Measurements from ENCODE around the gene STOML1. TPM values are rescaled to one million over a fixed set of nuclear protein-coding genes. Genes with fewer than 3 reads are reported as not detected.

The STOML1 gene
- total and polyA plus RNA-seq, 4 donors = 10.5 to 19.2 (median 14.7) TPM

DNA sequence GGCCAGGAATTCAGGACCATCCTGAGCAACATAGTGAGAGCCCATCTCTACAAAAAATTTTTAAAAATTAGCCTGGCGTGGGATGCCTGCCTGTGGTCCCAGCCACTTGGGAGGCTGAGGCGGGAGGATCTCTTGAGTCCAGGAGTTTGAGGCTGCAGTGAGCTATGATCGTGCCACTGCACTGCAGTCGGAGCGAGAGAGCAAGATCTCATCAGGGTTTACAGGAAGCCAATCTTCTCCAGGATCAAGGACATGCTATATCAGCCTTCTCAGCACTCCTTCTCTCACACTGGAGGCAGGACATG is 451 bp upstream of the STOML1 start:
- intact Hi-C loops (cut with DNase I) = loop anchor here in 1 of 2 donors (5.0 kb wide), 2 partner anchors 65 to 325 kb away; partner anchors contain the start of gene LOXL1
- peak overlapping the region in 1 of 2 donors; percentile 31 for H3K27ac ChIP-seq (ENCODE audit: low read depth in 1 of 2, low read length in 2 of 2)
- ATAC-seq (ENCODE audit: low FRiP score) (no peak), DNase-seq (no peak)
- H3K9me3 ChIP-seq (ENCODE audit: control insufficient read depth, low read length) = no peaks in the 10 kb centered on the region
- H3K4me1 ChIP-seq (ENCODE audit: control insufficient read depth in 1 of 2, insufficient read depth in 2 of 2, low read length in 2 of 2) = no peaks in the 10 kb centered on the region
- no peaks in the 10 kb centered on the region for H3K36me3 ChIP-seq (ENCODE audit: control insufficient read depth in 1 of 2, insufficient read depth in 2 of 2, low read length in 1 of 2)
- WGBS, 2 donors = 73 to 83% methylated on average over 5 of the region's 5 CpGs
- no peaks in the 10 kb centered on the region for H3K27me3 ChIP-seq (ENCODE audit: control insufficient read depth in 1 of 2, insufficient read depth in 2 of 2, low read length in 1 of 2)
- H3K4me3 ChIP-seq (ENCODE audit: low read length in 2 of 2) = no peak overlapping the region

DNA sequence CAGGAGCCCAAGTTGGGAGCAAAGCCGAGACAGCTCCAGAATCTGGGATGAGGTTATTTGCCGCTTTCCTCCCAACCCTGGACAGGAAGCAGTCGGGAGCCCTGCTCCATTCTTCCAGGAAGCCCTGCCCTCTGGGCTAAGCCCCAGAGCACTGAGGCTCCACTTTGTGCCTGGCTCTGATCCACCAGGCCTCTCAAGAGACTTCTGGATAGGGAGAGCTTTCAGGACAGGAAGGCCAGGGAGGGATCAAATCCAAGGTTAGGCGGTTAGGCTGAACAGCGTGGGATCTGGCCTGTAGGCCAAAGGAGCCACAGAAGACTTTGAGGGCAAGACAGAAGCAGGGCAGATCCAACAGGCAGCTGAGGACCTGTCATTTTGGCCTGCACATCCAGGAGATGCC is 835 bp downstream of the STOML1 start:
- intact Hi-C loops (cut with DNase I) = loop anchor here in 1 of 2 donors (2.0 to 5.0 kb wide), 3 partner anchors 50 to 326 kb away; partner anchors contain the start of gene LOXL1
- peak; percentile 51 for ATAC-seq (ENCODE audit: low FRiP score)

DNA sequence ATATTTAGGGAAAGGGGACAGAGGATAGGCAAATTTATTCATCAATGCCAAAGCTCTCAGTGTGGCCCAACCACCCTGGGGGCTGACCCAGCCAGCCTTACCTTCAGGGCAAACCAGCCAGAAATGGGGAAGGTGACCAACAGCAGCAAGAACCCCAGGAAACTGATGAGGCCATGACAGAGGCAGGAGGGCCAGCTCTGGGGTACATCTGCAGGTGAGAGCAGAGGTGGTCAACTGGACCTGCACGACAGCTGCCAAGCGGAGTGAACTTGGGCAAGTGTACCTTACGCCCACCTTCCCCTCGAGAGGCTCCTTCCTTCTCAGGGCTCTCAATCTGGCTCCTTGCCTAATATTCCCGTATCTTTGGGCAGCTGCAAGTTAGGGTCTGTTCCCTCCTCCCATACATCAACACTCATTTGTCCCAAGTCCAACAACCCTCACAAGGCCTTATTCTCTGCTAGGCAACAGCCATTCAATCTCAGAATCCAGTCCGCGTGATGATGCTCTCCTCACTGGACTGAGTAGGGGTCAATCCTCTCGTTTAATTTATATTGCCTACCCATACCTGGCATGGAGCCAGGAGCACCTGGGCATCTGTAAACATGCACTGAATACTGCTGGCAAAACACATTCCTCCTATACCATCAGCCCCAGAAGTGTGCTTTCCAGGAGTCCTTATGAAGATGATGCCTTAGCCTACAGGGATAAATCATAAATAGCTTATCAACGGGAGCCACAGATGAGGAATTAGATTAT is 1.7 kb downstream of the STOML1 start:
- no peak overlapping the region for H3K4me3 ChIP-seq (ENCODE audit: low read length in 2 of 2)
- ATAC-seq (ENCODE audit: low FRiP score) = no peak
- intact Hi-C loops (cut with DNase I) = loop anchor here in 1 of 2 donors (2.0 to 5.0 kb wide), 3 partner anchors 50 to 327 kb away; partner anchors contain the start of gene LOXL1
- peak in 1 of 2 donors; percentile 54 for DNase-seq
- no peaks in the 10 kb centered on the region for H3K9me3 ChIP-seq (ENCODE audit: control insufficient read depth, low read length)
- no peaks in the 10 kb centered on the region for H3K27me3 ChIP-seq (ENCODE audit: control insufficient read depth in 1 of 2, insufficient read depth in 2 of 2, low read length in 1 of 2)
- H3K4me1 ChIP-seq (ENCODE audit: control insufficient read depth in 1 of 2, insufficient read depth in 2 of 2, low read length in 2 of 2) = no peaks in the 10 kb centered on the region
- peak overlapping the region; percentile 30 to 86 for H3K27ac ChIP-seq (ENCODE audit: low read depth in 1 of 2, low read length in 2 of 2)
- no peaks in the 10 kb centered on the region for H3K36me3 ChIP-seq (ENCODE audit: control insufficient read depth in 1 of 2, insufficient read depth in 2 of 2, low read length in 1 of 2)
- 71 to 72% methylated on average over 9 of the region's 9 CpGs for WGBS, 2 donors

More for the DNA sequence above, 835 bp downstream of the STOML1 start:
- H3K27ac ChIP-seq (ENCODE audit: low read depth in 1 of 2, low read length in 2 of 2) = peak overlapping the region; percentile 30 to 86
- H3K27me3 ChIP-seq (ENCODE audit: control insufficient read depth in 1 of 2, insufficient read depth in 2 of 2, low read length in 1 of 2) = no peaks in the 10 kb centered on the region
- H3K9me3 ChIP-seq (ENCODE audit: control insufficient read depth, low read length) = no peaks in the 10 kb centered on the region
- WGBS, 2 donors = 1 to 7% methylated on average over 5 of the region's 5 CpGs
- H3K4me1 ChIP-seq (ENCODE audit: control insufficient read depth in 1 of 2, insufficient read depth in 2 of 2, low read length in 2 of 2) = no peaks in the 10 kb centered on the region
- H3K36me3 ChIP-seq (ENCODE audit: control insufficient read depth in 1 of 2, insufficient read depth in 2 of 2, low read length in 1 of 2) = no peaks in the 10 kb centered on the region
- H3K4me3 ChIP-seq (ENCODE audit: low read length in 2 of 2) = peak overlapping the region in 1 of 2 donors; percentile 57
- DNase-seq = peak; percentile 89

DNA sequence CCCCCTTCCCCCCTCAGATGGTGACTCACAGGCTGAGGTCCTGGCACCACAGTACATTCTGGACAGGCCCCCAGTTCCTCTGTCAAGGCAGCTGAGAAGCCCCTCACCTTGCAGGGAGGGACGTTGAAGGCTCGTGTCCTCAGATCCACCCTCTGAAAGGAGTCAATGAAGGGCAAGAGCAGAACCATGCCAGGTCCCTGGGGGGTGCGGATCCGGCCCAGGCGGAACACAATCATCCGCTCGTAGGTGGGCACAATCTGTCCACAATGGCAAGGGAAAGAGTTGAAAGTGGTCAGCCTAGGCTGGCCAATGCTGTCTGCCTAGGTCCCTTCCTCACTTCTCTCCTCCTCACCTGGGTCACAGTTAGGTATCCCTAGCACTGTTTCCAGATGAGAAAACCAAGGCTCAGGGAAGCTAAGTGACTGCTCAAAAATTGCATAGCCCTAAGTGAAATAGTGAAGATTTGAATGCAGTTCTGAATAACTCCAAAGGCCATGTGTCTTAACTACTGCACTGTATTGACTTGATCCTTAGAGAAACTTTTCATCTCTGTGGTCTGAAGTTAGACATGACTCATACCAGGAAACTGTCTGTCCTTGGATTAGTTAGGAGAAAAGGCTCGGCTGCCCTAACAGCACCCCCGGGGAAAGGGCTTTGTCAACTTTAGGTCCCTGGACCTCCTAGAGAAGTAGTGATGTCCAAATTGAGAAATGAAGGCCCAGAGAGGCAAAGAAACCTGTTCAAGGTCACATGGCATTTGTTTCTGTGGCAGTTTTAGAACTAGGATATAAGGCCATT is 2.9 kb downstream of the STOML1 start:
- WGBS, 2 donors = 68 to 72% methylated on average over 9 of the region's 9 CpGs

DNA sequence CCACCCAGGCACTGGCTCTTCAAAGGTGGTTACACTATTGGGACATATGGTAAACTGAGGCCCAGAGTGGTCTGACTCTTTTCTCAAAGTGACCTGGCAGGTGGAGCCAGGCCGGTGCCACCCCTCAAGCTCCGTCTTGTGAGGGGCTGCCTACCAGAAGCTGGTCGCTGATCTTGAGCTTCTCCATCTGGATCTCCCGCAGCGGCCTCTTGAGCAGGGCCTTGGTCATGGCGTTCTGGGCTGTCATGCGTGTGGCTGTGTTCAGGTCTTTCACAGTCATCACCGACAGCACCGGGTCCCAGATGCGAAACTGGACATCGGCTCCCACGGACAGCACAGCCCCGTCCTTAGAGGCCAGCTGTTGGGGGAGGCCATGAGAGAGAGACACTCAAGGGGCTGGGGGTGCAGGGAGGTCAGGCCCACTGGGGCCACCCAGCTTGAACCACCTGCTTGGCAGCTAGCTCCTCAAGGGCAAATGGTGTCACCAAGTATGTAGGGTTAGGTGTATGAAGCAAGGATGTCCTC is 3.6 kb downstream of the STOML1 start:
- H3K4me3 ChIP-seq (ENCODE audit: low read length in 2 of 2) = no peak overlapping the region
- 95 to 96% methylated on average over 13 of the region's 13 CpGs for WGBS, 2 donors
- H3K27ac ChIP-seq (ENCODE audit: low read depth in 1 of 2, low read length in 2 of 2) = no peak overlapping the region
- ATAC-seq (ENCODE audit: low FRiP score) = no peak
- peak in 1 of 2 donors; percentile 68 for DNase-seq
- no peaks in the 10 kb centered on the region for H3K36me3 ChIP-seq (ENCODE audit: control insufficient read depth in 1 of 2, insufficient read depth in 2 of 2, low read length in 1 of 2)
- H3K9me3 ChIP-seq (ENCODE audit: control insufficient read depth, low read length) = no peaks in the 10 kb centered on the region
- intact Hi-C loops (cut with DNase I) = no loop called here
- H3K4me1 ChIP-seq (ENCODE audit: control insufficient read depth in 1 of 2, insufficient read depth in 2 of 2, low read length in 2 of 2) = no peaks in the 10 kb centered on the region
- H3K27me3 ChIP-seq (ENCODE audit: control insufficient read depth in 1 of 2, insufficient read depth in 2 of 2, low read length in 1 of 2) = no peaks in the 10 kb centered on the region

More for the DNA sequence above, 2.9 kb downstream of the STOML1 start:
- Histone ChIP-seq H3K36me3 (ENCODE audit: control insufficient read depth in 1 of 2, insufficient read depth in 2 of 2, low read length in 1 of 2) (no peaks in the 10 kb centered on the region), H3K9me3 (ENCODE audit: control insufficient read depth, low read length) (no peaks in the 10 kb centered on the region), H3K27me3 (ENCODE audit: control insufficient read depth in 1 of 2, insufficient read depth in 2 of 2, low read length in 1 of 2) (no peaks in the 10 kb centered on the region), H3K4me1 (ENCODE audit: control insufficient read depth in 1 of 2, insufficient read depth in 2 of 2, low read length in 2 of 2) (no peaks in the 10 kb centered on the region), H3K4me3 (ENCODE audit: low read length in 2 of 2) (no peak overlapping the region), H3K27ac (ENCODE audit: low read depth in 1 of 2, low read length in 2 of 2) (peak overlapping the region in 1 of 2 donors; percentile 39)
- no peak for ATAC-seq (ENCODE audit: low FRiP score)
- peak in 1 of 2 donors; percentile 65 for DNase-seq
- intact Hi-C loops (cut with DNase I) = no loop called here

DNA sequence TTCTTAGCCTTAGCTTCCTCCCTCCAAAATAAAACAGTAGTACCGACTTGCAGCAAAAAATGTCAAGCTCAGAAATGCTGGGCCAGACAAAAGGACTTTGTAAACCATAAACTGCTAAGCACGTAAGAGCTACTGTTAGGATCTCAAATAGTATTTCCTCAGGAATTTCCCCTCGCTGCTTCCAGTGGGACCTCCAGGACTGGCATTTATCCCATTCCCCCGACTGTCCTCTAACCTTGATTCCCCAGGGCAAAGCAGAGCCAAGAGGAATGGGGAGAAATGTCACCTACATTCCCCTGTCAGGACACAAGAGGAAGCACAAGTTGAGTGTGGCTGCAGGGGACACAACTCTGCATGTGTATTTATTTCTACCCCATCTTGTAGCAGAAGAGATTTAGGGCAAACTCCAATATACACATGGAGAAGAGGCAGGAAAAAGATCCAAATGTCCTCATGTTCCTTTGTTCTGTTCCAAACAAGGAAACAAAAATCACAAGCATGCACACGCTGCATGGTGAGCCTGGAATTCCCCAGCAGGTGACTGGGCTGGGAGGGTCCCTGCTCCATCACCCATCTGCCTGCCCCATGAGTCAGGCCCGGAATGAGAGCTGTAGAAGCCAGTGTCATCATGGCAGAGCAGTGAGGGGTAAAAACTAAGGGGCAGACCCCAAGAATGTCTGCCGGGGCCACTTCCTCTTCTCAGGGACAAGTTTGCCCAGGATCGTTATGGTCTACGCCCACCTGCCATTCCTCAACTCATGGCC is 4.2 kb downstream of the STOML1 start:
- 75 to 77% methylated on average over 9 of the region's 9 CpGs for WGBS, 2 donors
- Histone ChIP-seq H3K4me3 (ENCODE audit: low read length in 2 of 2) (no peak overlapping the region), H3K27me3 (ENCODE audit: control insufficient read depth in 1 of 2, insufficient read depth in 2 of 2, low read length in 1 of 2) (no peaks in the 10 kb centered on the region), H3K9me3 (ENCODE audit: control insufficient read depth, low read length) (no peaks in the 10 kb centered on the region), H3K4me1 (ENCODE audit: control insufficient read depth in 1 of 2, insufficient read depth in 2 of 2, low read length in 2 of 2) (no peaks in the 10 kb centered on the region), H3K36me3 (ENCODE audit: control insufficient read depth in 1 of 2, insufficient read depth in 2 of 2, low read length in 1 of 2) (no peaks in the 10 kb centered on the region), H3K27ac (ENCODE audit: low read depth in 1 of 2, low read length in 2 of 2) (no peak overlapping the region)
- DNase-seq (peak in 1 of 2 donors; percentile 13), ATAC-seq (ENCODE audit: low FRiP score) (no peak)
- intact Hi-C loops (cut with DNase I) = no loop called here

DNA sequence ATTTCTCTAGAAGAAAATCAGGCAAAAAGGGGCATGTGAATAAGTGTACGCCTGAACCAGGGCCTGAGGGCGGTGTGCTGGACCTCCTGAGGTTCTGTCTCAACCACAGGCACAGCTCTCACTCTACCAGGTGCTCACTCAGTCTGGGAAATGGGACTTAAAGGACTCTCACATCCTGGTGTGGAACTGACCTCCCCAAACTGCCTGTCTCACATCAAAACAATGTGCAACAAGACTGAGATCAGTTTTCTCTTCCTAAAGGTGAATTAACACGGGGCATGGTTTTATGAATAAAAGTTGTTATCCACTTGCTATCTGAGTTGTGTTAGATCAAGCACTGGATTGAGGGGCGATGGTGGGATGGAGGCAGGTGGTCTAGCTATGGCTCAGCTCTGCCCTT is 4.8 kb downstream of the STOML1 start:
- intact Hi-C loops (cut with DNase I) = no loop called here
- Histone ChIP-seq H3K4me1 (ENCODE audit: control insufficient read depth in 1 of 2, insufficient read depth in 2 of 2, low read length in 2 of 2) (no peaks in the 10 kb centered on the region), H3K9me3 (ENCODE audit: control insufficient read depth, low read length) (no peaks in the 10 kb centered on the region), H3K36me3 (ENCODE audit: control insufficient read depth in 1 of 2, insufficient read depth in 2 of 2, low read length in 1 of 2) (no peaks in the 10 kb centered on the region), H3K4me3 (ENCODE audit: low read length in 2 of 2) (no peak overlapping the region), H3K27me3 (ENCODE audit: control insufficient read depth in 1 of 2, insufficient read depth in 2 of 2, low read length in 1 of 2) (no peaks in the 10 kb centered on the region), H3K27ac (ENCODE audit: low read depth in 1 of 2, low read length in 2 of 2) (no peak overlapping the region)
- ATAC-seq (ENCODE audit: low FRiP score) (no peak), DNase-seq (peak in 1 of 2 donors; percentile 3)
- WGBS, 2 donors = 92 to 93% methylated on average over 4 of the region's 4 CpGs

DNA sequence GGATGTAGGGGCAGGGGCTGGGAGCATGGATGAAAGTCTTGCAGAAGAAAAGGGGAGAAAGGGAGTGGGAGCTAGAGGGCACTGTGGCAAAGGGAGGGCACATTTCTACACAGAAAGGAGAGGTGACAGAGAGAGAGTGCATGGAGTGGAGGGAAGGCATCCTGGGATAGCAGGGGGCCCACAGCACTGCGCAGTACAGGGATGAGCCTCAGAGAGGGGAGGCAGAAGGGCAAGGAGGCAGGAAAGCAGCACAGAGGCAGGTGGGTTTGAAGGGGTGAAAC is 5.4 kb downstream of the STOML1 start:
- Histone ChIP-seq H3K27ac (ENCODE audit: low read depth in 1 of 2, low read length in 2 of 2) (no peak overlapping the region), H3K4me3 (ENCODE audit: low read length in 2 of 2) (no peak overlapping the region), H3K27me3 (ENCODE audit: control insufficient read depth in 1 of 2, insufficient read depth in 2 of 2, low read length in 1 of 2) (no peaks in the 10 kb centered on the region), H3K4me1 (ENCODE audit: control insufficient read depth in 1 of 2, insufficient read depth in 2 of 2, low read length in 2 of 2) (no peaks in the 10 kb centered on the region), H3K36me3 (ENCODE audit: control insufficient read depth in 1 of 2, insufficient read depth in 2 of 2, low read length in 1 of 2) (no peaks in the 10 kb centered on the region), H3K9me3 (ENCODE audit: control insufficient read depth, low read length) (no peaks in the 10 kb centered on the region)
- DNase-seq (no peak), ATAC-seq (ENCODE audit: low FRiP score) (no peak)
- WGBS, 2 donors = 89 to 96% methylated on average over 1 of the region's 1 CpG
- intact Hi-C loops (cut with DNase I) = no loop called here

Measured in aorta (tissue), 5 donors.